Subcutaneous preadipocyte (primary cell): ENCODE data around the gene POLD3. TPM values are rescaled to one million over a fixed set of nuclear protein-coding genes. Genes with fewer than 3 reads are reported as not detected.

Source experiments
- small RNA-seq: library from RNA; depleted of rRNA; stranded (forward); fragments of <200 nt; gene quantifications from one replicate; pipeline ENCODE3, GENCODE V24; 2012
- total RNA-seq: library from RNA; depleted of rRNA; stranded (reverse); fragments of >200 nt; gene quantifications from 2 replicates; pipeline ENCODE4 v1.2.3, GENCODE V29; 2012

Gene POLD3, protein sequence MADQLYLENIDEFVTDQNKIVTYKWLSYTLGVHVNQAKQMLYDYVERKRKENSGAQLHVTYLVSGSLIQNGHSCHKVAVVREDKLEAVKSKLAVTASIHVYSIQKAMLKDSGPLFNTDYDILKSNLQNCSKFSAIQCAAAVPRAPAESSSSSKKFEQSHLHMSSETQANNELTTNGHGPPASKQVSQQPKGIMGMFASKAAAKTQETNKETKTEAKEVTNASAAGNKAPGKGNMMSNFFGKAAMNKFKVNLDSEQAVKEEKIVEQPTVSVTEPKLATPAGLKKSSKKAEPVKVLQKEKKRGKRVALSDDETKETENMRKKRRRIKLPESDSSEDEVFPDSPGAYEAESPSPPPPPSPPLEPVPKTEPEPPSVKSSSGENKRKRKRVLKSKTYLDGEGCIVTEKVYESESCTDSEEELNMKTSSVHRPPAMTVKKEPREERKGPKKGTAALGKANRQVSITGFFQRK
- 16.5 and 25.8 TPM in 2 replicates for total RNA-seq

DNA sequence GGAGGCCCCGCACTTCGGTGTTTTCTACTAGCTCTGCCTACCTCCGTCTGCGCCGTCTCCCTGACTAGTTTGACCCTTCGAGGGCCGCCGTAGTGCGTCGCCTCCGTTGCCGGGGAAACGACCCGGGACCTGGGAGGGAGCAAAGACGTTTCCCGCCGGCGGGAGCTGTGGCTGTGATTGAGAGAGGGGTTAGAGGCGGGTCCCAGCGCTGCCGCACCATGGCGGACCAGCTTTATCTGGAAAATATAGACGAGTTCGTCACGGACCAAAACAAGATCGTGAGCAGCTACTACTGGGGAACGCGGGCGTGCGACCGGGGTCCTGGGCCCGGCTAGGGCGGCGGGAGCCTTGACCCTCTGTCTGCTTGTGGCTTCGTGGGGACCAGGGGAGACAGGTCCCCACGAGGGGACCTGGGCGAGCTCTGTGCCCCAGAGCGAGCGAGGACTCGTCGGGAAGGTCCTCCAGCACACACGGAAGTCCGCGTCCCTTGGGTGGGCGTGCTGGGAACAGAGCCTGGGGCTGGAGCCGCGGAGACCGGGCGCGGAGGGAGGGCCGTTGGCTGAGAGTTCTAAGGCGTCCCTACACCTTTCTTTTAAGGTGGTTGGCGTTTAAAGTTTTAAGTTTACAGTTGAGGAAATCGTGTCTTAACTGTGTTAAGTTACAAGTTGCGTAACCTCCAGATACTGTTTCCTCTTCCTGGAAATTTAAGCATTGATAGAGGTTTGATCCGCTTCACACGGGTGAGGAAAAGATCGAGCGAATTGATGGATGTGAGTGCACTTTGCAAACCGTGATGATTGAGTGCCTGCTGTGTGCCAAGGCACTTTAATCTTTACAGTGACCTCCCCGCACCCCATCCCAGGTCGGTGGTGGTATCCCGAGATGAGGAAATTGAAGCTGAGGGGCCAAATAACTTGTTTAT, at the start of gene POLD3:
POLD3 (plus strand) TSS at position 142 of the 922 bp plus-strand sequence; CDS start at position 219, 77 bp downstream.

Small RNA genes within 50 kb of the gene (small RNA-seq; reads per million reads assigned to genes)
- not detected for gene RANP3
- not detected for gene RN7SKP297

Other genes with a start within 250 kb of the POLD3 start
- gene PGM2L1, start 194.1 kb upstream of the POLD3 start, total RNA-seq, result 0.98 and 1.1 TPM in 2 replicates
- gene KCNE3, start 125.0 kb upstream of the POLD3 start, total RNA-seq, result 0.37 TPM in 1 of 2 replicates, not detected in the other
- gene LIPT2, start 98.9 kb upstream of the POLD3 start, total RNA-seq, result 2.0 and 3.3 TPM in 2 replicates
- gene CHRDL2, start 138.8 kb downstream of the POLD3 start, total RNA-seq, result not detected in 2 replicates
- 19.5 and 29.1 TPM in 2 replicates for gene RNF169, start 156.3 kb downstream of the POLD3 start, total RNA-seq